A549 treated with CORT108297 at 1 μM for 4 hours (cell line): Measurements from ENCODE around the gene LMO7. TPM values are rescaled to one million over a fixed set of nuclear protein-coding genes. Genes with fewer than 3 reads are reported as not detected.

Experiments used
- total RNA-seq: library from RNA; stranded (reverse); fragments of 200-300 nt; extraction: Qiagen RNA extraction; gene quantifications from 5 replicates; pipeline ENCODE4 v1.2.3, GENCODE V29; 2022

The LMO7 gene
- total RNA-seq, result 33.8 to 45.5 TPM (median 38.8 TPM) in 5 replicates

DNA sequence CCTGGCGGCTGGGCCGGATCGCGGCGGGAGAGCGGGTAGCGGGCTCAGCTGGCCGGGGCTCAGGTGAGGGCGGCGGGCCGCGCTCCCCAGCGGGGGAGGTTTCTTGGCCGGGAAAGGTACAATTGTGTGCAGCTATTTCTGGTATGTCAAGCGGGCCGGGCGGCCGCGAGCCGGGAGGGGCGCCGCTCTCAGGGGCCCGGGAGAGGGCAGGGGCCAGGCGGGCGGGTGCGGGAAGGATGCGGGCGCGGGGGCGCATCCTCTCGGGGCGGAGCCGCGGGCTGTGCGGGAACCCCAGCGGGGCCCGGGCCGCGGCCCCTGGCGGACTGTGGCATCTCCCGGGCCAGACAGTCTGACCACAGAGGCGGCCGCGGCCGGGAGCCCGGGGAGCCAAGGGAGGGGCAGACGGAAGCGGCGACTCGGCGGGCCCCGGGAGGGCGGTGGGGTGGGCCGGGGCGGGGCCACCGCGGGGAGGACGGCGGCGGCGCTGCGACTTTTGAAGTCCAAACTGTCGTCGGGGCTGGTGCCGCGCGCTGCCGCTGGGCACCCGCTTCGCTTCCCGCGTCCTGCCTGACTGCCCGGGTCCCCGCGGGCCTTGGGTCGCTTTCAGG is at the start of gene LMO7:
Gene LMO7, plus strand, starts transcription at position 503 of the 608 bp plus-strand sequence. CDS start 328 bp downstream, outside the sequence.

Other genes with a start within 250 kb of the LMO7 start
- 13.2 to 17.6 TPM (median 16.2 TPM) in 5 replicates for gene TBC1D4, start 154.2 kb upstream of the LMO7 start, total RNA-seq
- 119 to 155 TPM (median 152 TPM) in 5 replicates for gene COMMD6, start 98.5 kb upstream of the LMO7 start, total RNA-seq
- gene UCHL3, start 86.5 kb upstream of the LMO7 start, total RNA-seq, result 46.6 to 55.4 TPM (median 48.0 TPM) in 5 replicates